GM13977 (cell line): ENCODE data around the gene CCDC149.

Experiments
- DNase-seq: peaks from one replicate; pipeline ENCODE4 v3.0.0; 2012; ENCODE audit warnings: low spot score
- in situ Hi-C: fragments of 300-500 bp; cut with MboI; formaldehyde crosslinking; loops from one replicate; pipeline ENCODE4 v1.12.0; 2022; ENCODE audit warnings: low sequenced_read_pairs, low pct_unique_long_range_greater_than_20kb, mixed read lengths, inconsistent platforms; ENCODE audit not compliant: unreplicated experiment
- TF ChIP-seq, protein P1 (sequence below): IDR thresholded peaks from 2 replicates; pipeline ENCODE4 v1.5.1; 2012; ENCODE audit warnings: mild to moderate bottlenecking, control low read depth; ENCODE audit not compliant: insufficient read depth; ENCODE audit errors: extremely low read depth, missing control alignments

CCDC149 gene

DNA sequence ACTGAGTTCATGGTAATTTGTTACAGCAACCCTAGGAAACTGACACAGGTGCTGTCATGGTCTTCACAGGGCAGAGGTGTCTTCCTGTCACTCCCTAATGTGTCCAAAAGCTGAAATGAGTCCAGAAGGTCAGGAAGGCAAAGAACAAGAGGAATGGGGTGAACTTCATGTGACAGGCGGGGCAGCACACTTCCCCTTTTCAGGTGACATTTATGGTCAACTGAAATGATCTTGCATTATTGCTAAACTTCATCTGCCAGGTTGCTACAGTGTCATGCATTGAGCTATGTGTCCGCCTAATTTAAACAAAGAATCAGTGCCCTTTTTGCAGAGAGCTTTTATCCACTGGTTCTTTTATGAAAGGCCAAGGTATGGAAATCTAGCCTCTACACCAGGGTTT lies 15.9 kb upstream of the CCDC149 start:
- DNase-seq, result no peak
- TF ChIP-seq, protein P1, sequence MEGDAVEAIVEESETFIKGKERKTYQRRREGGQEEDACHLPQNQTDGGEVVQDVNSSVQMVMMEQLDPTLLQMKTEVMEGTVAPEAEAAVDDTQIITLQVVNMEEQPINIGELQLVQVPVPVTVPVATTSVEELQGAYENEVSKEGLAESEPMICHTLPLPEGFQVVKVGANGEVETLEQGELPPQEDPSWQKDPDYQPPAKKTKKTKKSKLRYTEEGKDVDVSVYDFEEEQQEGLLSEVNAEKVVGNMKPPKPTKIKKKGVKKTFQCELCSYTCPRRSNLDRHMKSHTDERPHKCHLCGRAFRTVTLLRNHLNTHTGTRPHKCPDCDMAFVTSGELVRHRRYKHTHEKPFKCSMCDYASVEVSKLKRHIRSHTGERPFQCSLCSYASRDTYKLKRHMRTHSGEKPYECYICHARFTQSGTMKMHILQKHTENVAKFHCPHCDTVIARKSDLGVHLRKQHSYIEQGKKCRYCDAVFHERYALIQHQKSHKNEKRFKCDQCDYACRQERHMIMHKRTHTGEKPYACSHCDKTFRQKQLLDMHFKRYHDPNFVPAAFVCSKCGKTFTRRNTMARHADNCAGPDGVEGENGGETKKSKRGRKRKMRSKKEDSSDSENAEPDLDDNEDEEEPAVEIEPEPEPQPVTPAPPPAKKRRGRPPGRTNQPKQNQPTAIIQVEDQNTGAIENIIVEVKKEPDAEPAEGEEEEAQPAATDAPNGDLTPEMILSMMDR, result no peak
- in situ Hi-C loops, result no loop called here

DNA sequence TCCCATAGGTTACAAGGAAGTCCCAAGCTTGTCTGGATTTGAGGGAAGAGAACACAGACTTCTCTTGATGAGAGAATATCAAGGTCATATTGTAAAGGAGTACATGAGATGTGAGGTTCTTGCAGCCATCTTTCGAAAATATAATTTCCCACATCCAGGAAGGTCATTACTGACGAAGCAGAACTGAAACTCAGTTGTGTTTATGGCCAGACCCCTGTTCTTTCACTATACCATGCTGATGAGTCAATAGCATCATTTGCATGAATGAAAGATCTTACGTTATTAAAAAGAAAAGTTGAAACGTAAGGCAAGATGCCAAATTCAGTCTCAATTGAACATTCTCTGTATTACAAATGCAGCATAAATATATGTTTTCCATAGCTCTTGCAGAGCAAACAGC lies 14.2 kb upstream of the CCDC149 start:
- in situ Hi-C loops, result no loop called here
- DNase-seq, result no peak
- TF ChIP-seq, protein P1, result no peak

DNA sequence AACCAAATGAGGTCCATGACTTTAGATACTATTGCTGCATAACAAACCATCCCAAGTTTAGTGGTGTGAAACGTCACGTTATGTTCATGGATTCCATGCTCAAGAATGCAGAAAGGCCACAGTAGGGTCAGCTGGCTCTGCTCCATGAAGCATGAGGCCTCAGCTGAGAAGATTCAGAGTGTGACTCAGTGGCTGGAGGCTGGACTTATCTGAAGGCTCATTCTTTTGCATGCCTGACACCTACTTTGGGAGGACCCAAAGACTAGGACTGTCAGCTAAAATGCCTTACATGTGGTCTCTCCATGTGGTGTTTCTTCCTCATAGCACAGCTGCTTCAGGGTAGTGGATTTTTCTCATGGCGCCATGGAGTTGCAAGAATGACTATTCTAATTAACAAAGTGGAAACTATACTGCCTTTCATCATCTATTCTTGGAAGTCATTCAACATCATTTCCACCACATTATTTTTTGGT lies 11.5 kb upstream of the CCDC149 start:
- in situ Hi-C loops, result no loop called here
- DNase-seq, result no peak

DNA sequence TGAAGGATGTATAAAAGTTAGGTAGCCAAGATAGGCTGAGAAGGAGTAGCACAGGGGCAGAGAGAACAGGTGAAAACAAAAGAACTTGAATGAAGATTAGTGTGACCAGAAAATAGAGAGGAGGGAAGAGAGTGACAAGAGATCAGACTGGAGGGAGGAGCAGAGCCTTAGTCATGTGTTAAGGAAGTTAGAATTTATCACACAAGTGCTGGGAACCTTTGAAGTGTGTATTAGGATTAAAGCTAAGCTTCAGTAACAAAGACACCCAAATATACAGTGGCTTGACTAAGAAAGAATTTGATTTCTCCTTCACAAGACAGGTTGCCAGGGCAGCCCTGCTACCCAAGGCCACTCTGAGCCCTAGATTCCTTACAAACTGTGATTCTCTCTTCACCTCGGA lies 10.7 kb upstream of the CCDC149 start:
- TF ChIP-seq, protein P1, result no peak
- in situ Hi-C loops, result no loop called here
- no peak for DNase-seq

More for the DNA sequence above, 11.5 kb upstream of the CCDC149 start:
- TF ChIP-seq, protein P1, result no peak

DNA sequence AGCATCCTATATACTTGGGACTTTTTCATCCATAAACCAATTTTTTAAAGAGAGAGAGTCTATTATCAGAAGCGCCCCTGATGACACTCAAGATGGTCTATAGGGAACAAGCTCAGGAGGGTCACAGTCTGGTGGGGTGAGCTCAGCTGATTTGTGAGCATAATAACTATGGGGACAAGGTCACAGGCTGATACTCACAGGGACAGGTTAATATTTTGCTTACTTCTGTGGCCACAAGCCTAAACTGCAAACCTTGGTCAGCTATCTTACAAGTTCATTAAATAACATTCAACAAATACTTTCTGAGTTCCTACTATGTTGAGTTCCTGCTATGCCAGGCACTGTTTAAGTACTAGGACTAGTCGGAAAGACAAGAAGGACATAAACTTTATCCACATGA lies 10.2 kb upstream of the CCDC149 start:
- in situ Hi-C loops, result no loop called here
- TF ChIP-seq, protein P1, result no peak
- no peak for DNase-seq

DNA sequence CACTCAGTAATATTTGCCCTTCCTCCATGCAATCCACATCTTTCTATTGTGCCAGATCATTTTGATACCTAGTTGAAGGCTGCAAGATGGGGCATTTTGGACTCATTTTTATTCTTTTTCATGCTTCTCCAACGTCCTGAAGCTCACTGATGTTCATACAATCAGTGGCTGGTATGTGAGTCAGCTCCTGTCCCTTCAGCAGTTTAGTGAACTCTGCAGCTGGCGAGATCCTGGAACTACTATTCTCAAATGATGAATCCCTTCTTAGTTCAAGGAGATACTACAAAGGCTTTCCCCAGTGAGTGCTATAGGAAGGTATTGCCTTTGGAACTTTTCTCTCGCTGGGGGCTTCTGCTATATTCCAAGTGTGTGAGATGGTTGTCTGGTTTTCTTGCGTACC lies 9.6 kb upstream of the CCDC149 start:
- no peak for DNase-seq
- in situ Hi-C loops, result no loop called here
- TF ChIP-seq, protein P1, result no peak

DNA sequence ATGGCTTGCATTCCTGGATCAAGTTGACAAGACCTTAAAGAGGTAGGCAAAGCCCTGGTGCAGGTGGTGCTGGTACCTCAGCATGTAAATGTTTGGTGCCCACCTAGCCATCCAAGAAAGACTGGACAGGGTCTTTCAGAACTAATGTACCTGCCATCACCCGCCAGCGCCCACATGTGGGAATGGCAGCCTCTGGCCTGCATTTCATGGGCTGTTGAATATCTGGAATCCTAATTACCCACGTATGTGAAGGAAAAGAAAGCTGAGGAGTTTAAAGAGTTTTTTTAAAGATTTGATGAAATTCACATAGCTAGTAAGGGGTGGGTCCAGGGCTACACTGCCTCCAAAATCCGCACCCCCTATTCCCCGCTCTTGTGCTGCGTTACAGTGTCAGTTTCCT lies 8.6 kb upstream of the CCDC149 start:
- in situ Hi-C loops, result no loop called here
- DNase-seq, result no peak
- TF ChIP-seq, protein P1, result no peak
